ENCODE results near the gene FAM186B.
A peak's percentile ranks its signal among the peaks of the same experiment; 100 is the strongest.
"Not testable (repeated sequence)": the region's sequence is repeated elsewhere in the genome, so short reads cannot be mapped to it uniquely, and the experiment has no call there.

FAM186B gene

DNA sequence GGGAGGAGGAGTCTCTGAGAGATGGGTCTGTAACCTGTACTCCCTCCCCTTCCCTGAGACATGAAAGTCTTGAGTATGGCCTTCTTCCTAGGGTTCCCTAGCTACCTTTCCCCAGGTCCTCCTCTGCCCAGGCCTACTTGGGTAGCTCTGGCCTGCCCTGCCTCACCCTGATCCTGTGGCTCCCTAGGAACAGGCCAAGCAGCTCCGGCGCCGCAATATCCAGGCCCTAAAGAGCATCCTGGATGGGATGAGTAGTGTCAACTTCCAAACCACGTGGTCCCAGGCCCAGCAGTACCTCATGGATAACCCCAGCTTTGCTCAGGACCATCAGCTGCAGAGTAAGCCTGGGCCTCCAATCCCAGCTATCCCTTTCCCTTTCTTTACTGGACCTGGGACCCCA, 30.2 kb upstream of the FAM186B start:
- no peak for DNase-seq (ENCODE audit: low spot score)

DNA sequence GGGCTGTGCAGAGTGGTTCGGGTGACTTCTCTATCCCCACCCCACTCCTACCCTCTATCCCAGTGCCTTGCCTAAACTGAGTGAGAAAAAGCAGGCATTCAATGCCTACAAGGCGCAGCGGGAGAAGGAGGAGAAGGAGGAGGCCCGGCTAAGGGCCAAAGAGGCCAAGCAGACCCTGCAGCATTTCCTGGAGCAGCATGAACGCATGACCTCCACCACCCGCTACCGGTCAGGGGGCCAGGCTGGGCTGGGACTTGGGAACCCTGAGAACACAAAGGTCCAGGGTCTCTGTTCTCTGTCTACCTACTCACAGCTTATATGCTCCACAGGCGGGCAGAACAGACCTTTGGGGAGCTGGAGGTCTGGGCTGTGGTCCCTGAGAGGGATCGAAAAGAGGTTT, 29.6 kb upstream of the FAM186B start:
- no peak for DNase-seq (ENCODE audit: low spot score)

- no peak for DNase-seq (ENCODE audit: low spot score)
Observed at GRCh38 chr12:49633703-49634345, 28.4 kb upstream of the FAM186B start.

GRCh38 chr12:49632986-49633702, 27.7 kb upstream of the FAM186B start:
- no peak for DNase-seq (ENCODE audit: low spot score)

GRCh38 chr12:49632401-49632800, 27.0 kb upstream of the FAM186B start:
- DNase-seq (ENCODE audit: low spot score), result no peak

DNA sequence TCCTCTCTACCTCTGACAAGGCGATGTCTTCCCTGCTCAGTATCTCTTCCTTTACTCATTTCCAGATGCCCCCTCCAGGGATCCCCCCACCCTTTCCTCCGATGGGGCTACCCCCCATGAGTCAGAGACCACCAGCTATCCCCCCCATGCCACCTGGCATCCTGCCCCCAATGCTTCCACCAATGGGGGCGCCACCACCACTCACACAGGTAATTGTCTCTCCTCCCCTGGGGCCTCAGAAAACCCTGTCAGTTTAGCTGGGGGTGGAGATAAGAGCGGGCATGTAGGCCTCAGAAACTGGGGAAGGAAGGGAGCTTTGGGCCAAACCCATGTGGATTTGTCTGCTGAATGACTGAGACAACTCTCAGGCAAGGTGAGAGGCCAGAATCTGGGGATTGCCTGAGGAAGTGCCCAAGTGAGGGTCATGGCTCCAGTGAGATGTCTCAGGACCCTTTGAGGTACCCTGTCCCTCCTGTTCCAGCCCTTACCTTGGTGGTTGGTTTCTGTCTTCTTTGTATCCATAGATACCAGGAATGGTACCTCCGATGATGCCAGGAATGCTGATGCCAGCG, 26.0 kb upstream of the FAM186B start:
- no peak for DNase-seq (ENCODE audit: low spot score)

DNA sequence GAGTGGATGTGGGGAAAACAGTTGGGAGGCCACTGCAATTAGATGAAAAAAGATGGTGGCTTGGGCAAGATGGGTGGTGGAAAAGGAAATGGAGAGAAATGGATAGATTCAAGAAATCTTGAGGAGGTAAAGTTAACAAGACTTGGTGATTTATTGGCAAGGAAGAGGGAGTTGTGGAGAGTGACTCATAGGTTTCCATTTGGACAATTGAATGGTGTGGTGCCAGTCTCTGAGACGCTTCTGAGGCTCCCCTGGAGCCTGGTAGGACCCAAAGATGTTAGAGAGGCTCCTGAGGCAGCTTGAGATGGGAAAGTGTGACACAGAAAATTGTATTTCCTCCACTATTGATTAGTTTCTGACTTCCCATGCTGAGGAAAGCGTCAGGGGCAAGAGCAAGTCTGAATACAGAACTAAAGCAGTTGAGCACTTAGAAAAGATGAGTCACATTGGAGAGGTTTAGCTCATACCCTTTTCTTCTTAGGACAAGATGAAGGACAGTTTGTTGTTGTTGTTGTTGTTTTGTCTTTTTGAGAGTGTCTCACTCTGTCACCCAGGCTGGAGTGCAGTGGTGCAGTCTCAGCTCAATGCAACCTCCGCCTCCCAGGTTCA, 22.4 kb upstream of the FAM186B start:
- no peak for DNase-seq (ENCODE audit: low spot score)

DNA sequence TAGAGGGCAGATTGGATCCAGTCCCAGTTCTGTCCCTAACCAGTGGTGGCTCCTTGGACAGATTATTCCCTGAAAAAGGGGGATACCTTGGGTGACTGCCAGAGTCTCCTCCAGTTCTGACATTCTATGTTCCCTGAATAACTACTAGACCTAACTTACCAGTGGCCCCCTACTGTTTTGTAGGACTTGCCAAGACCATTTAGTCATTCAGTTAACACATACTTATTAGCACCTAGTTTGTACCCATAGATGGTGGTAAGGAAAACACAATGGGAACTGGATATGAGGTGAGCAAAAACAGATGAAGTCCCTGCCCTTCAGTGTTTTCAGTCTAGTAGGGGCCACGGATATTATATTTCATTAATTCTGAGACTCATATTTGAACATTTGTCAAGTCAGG, 21.4 kb upstream of the FAM186B start:
- DNase-seq (ENCODE audit: low spot score), result no peak

GRCh38 chr12:49626169-49626835, 20.9 kb upstream of the FAM186B start:
- no peak for DNase-seq (ENCODE audit: low spot score)

DNA sequence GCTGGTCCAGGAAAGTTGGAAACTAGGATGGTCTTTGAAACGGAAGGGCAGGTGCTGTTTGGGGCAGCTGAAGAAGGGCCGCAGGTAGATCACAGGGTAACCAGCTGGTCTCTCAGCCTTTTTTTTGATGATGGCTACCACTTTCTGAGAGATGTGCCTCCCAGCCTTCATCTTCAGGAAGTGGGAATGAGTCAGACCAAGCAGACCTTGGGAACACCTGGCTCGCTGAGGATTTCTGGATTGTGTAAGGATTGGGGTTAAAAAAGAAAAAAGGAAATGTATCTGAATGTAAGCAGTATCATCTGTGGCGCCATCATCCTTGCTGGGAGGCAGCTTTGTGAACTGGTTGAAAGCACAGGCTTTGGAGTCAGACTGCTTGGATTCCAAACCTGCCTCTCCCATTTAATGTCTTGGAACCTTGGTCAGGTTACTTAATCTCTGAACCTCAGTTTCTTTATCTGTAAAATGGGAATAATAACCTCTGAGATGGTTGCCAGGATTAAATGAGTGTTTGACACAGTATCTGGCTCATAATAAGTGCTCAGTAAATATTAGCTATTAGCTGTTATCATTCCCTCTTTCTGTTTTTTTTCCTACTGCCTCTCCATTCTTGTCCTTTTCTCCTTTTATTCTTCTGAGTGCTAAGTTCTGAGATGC, 19.6 kb upstream of the FAM186B start:
- no peak for DNase-seq (ENCODE audit: low spot score)

GRCh38 chr12:49623142-49623904, 17.9 kb upstream of the FAM186B start, which contains the start of gene PRPF40B:
TSS of gene PRPF40B (plus strand) at chr12:49623561. CDS start at chr12:49623591, 30 bp downstream.
- peak; percentile 89 for DNase-seq (ENCODE audit: low spot score)

GRCh38 chr12:49622501-49623141, 17.2 kb upstream of the FAM186B start:
- DNase-seq (ENCODE audit: low spot score), result peak; percentile 12

DNA sequence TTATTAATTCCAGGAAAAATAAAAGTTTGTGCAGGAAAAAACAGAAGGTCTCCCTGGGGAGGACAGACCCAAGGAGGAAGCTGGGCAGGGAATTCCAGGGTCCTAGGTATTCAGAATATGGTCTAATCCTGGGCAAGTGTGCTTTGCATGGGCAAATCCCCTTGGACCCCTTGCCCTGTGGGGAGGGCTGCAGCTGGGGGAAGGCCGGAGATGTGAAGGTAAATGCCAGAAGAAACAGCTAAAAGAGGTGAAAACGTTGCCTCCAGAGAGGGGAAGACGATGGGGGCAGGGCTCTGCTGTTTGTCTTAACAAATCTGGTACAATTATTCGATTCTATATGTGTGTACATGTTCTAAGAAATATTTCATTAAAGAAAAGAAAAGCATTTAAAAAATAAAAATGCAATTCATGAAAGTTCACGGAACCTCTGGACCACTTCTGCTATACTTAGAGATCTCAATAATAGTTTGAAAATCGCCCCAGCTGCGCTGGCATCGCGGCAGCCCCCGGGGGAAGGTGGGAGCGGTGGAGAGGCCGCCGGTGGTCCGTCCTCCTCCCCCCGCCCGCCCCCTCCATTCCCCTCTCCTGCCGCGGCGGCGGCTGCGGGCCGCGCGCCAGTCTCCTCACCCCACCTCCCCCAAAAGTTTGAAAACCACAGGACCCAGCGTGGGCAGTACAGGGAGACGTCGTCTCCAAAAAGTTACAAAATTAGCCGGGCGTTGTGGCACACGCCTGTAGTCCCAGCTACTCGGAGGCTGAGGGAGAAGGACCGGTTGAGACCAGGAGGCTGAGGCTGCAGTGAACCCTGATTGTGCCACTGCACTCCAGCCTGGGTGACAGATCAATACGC, 16.4 kb upstream of the FAM186B start:
- no peak for DNase-seq (ENCODE audit: low spot score)

DNA sequence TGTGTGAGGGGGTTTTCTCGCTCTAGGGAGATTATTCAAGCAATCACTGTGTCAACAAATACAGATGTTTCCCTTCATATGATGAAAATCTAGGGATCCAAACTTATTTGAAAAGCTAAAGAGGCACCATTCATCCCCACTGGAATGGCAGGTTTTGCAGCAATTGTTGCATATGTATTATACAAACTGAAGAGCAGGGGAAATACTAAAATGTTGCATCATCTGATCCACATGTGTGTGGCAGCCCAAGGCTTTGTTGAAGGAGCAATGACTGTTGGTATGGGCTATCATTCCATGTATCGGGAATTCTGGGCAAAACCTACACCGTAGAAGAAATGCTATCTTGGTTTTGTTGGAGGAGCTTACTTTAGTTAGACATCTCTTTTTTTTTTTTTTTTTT, 13.8 kb upstream of the FAM186B start:
- DNase-seq (ENCODE audit: low spot score), result no peak

DNA sequence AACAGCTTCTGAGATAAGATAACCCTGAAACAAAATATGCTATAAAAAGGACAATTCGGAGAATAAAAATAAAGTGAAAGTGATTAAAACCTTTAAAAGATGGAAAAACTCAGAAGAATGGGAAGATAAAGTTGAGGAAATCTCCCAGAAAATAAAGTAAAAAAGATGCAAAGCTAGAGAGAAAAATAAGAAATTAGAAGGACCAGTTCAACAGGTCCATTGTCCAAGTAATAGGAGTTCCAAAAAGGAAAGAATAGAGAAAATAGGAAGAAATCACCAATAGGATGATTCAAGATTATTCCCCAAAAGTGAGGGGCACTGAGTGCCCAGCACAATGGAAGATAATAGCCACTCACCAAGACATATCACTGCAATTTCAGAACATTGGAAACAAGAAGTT, 13.1 kb upstream of the FAM186B start:
- no peak for DNase-seq (ENCODE audit: low spot score)

DNA sequence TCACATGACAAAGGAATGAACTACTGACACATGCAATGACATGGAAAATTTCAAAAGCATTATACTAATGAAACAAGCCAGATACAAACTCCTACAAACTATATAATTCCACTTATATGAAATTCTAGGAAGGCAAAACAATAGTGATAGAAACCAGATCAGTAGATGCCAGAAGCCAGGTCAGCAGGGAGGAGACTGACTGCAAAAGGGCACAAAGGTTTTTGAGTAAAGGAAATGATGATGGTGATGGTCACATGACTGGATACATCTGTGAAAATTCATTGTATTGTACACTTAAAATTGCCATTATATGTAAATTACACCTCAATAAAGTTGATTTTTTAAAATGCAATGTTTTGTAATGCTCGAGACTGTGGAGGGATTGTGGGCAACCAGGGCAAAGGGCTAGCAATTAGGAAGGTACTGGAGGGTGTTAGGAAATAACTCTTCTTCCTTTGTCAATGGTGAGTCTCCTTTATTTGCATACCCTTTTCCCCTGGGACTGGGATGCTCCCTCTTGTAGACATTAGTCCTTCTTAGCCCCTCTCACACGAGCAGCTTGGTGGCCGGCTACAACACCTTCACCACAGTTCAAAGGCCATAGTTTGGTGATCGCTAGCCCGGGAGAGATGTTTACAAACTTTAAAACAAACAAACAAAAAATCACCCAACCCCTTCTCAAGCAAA, 11.2 kb upstream of the FAM186B start:
- no peak for DNase-seq (ENCODE audit: low spot score)

DNA sequence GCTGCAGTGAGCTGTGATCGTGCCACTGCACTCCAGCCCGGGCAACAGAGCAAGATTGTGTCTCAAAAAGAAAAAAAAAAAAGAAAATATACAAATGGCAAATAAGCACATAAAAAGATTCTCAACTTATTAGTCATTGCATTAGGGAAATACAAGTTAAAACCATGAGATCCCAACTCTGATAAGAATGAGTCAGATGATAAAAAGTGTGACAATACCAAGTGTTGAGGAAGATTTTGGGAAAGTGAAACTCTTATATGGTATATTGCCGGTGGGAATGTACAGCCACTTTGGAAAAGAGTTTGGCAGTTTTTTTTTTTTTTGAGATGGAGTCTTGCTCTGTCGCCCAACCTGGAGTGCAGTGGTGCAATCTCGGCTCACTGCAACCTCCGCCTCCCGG, 10.3 kb upstream of the FAM186B start:
- peak; percentile 16 for DNase-seq (ENCODE audit: low spot score)

DNA sequence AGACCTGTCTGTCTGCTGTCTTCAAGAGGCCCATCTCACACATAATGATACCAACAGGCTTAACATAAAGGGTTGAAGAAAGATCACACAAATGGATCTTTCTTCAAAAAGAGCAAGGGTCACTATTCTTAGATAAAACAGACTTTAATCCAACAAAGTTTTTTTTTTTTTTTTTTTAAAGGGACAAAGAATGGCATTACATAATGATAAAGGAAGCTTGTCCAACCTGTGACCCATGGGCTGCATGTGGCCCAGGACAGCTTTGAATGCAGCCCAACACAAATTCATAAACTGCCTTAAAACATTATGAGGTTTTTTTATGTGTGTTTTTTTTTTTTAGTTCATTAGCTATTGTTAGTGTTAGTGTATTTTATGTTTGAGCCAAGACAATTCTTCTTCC, 6.8 kb upstream of the FAM186B start:
- DNase-seq (ENCODE audit: low spot score), result no peak

- not testable (repeated sequence) for DNase-seq (ENCODE audit: low spot score)
Observed at GRCh38 chr12:49610785-49611184, 5.3 kb upstream of the FAM186B start.
